ENCODE data around the gene TLE1.

DNA sequence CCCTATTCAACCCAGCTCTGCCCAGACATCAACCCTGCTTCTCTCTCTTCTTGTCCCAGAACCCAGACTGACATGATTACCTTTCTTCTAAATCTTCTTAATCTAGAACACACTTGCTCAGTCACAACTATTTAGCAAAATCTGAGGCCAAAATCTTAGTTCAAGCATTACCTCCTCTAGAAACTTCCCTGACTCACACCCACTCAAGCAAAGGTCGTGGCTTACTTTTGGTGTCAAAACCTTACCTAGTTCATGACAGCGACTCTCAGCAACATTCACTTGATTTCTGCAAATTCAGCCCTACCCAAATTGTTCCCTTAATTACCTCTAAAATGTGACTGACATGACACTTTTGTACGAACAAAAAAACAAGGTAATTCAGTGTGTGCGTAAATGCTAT, 130.2 kb downstream of the TLE1 start:
- TF ChIP-seq, protein P1, sequence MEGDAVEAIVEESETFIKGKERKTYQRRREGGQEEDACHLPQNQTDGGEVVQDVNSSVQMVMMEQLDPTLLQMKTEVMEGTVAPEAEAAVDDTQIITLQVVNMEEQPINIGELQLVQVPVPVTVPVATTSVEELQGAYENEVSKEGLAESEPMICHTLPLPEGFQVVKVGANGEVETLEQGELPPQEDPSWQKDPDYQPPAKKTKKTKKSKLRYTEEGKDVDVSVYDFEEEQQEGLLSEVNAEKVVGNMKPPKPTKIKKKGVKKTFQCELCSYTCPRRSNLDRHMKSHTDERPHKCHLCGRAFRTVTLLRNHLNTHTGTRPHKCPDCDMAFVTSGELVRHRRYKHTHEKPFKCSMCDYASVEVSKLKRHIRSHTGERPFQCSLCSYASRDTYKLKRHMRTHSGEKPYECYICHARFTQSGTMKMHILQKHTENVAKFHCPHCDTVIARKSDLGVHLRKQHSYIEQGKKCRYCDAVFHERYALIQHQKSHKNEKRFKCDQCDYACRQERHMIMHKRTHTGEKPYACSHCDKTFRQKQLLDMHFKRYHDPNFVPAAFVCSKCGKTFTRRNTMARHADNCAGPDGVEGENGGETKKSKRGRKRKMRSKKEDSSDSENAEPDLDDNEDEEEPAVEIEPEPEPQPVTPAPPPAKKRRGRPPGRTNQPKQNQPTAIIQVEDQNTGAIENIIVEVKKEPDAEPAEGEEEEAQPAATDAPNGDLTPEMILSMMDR (conservative IDR thresholded peaks at IDR 0.05; ENCODE audit: low read depth, low read length): no peak
- TF ChIP-seq MAZ (IDR thresholded peaks at IDR 0.05; ENCODE audit: borderline replicate concordance, low read depth, low read length) (no peak), CEBPB (IDR thresholded peaks at IDR 0.05; ENCODE audit: low read depth, low read length) (no peak), FOS (IDR thresholded peaks at IDR 0.05; ENCODE audit: low read depth, low read length) (no peak), POLR2A (IDR thresholded peaks at IDR 0.05; ENCODE audit: low read depth, low read length) (no peak), RAD21 (IDR thresholded peaks at IDR 0.05; ENCODE audit: low read length) (no peak), RFX5 (IDR thresholded peaks at IDR 0.05; ENCODE audit: low read depth, low read length) (no peak), MXI1 (IDR thresholded peaks at IDR 0.05; ENCODE audit: borderline replicate concordance, low read depth, low read length) (no peak), CHD1 (IDR thresholded peaks at IDR 0.05; ENCODE audit: low read depth, low read length) (no peak), BHLHE40 (IDR thresholded peaks at IDR 0.05; ENCODE audit: low read depth, low read length) (no peak), SMC3 (IDR thresholded peaks at IDR 0.05; ENCODE audit: low read depth, low read length) (no peak), RCOR1 (IDR thresholded peaks at IDR 0.05; ENCODE audit: insufficient replicate concordance, low read length) (no peak)
- TF ChIP-seq, protein P2, sequence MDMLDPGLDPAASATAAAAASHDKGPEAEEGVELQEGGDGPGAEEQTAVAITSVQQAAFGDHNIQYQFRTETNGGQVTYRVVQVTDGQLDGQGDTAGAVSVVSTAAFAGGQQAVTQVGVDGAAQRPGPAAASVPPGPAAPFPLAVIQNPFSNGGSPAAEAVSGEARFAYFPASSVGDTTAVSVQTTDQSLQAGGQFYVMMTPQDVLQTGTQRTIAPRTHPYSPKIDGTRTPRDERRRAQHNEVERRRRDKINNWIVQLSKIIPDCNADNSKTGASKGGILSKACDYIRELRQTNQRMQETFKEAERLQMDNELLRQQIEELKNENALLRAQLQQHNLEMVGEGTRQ (IDR thresholded peaks at IDR 0.05; ENCODE audit: low read depth, low read length): no peak
- TF ChIP-seq, protein P3, sequence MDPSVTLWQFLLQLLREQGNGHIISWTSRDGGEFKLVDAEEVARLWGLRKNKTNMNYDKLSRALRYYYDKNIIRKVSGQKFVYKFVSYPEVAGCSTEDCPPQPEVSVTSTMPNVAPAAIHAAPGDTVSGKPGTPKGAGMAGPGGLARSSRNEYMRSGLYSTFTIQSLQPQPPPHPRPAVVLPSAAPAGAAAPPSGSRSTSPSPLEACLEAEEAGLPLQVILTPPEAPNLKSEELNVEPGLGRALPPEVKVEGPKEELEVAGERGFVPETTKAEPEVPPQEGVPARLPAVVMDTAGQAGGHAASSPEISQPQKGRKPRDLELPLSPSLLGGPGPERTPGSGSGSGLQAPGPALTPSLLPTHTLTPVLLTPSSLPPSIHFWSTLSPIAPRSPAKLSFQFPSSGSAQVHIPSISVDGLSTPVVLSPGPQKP (IDR thresholded peaks at IDR 0.05; ENCODE audit: borderline replicate concordance, low read depth, low read length): no peak

All from IMR-90 (cell line).